Dermis microvascular lymphatic vessel endothelial cell (primary cell): ENCODE measurements around the gene OR4F15. TPM values are rescaled to one million over a fixed set of nuclear protein-coding genes. Genes with fewer than 3 reads are reported as not detected.
"Not testable (repeated sequence)": the region's sequence is repeated elsewhere in the genome, so short reads cannot be mapped to it uniquely, and the experiment has no call there.

Source experiments
- DNase-seq, 2 donors: peaks; one replicate each; pipeline versions ENCODE4 v3.0.0 to v3.0.0-alpha.2; 2010; ENCODE audit warnings: low read depth in 2 of 2
- total RNA-seq: library from RNA; depleted of rRNA; stranded (reverse); fragments of >200 nt; gene quantifications from 2 replicates; pipeline ENCODE4 v1.2.1, GENCODE V29; 2014

OR4F15 gene, protein sequence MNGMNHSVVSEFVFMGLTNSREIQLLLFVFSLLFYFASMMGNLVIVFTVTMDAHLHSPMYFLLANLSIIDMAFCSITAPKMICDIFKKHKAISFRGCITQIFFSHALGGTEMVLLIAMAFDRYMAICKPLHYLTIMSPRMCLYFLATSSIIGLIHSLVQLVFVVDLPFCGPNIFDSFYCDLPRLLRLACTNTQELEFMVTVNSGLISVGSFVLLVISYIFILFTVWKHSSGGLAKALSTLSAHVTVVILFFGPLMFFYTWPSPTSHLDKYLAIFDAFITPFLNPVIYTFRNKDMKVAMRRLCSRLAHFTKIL
- not detected in 2 replicates for total RNA-seq

DNA sequence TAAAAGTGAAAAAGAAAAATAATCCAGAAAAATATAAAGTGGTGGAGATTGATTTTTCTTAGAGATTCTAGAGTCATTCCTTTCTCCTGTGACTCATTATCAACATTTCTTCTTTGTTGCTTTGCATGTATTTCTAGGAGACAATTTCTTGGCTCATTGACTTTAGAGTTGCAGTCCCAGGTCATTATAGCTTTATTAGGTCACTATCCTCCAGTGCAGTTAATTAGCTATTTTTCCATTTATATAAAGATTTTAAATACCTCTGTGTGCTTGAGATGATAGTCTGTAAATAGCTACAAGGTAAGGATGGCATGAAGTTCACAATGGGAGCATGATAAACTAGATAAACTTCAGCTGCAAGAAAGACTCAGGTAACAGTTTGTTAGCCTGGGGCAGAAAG lies at the start of gene OR4F15:
Gene OR4F15 (plus strand): TSS at position 301 of the 400 bp plus-strand sequence. CDS start 5,985 bp downstream, outside the sequence.
- no peak for DNase-seq

DNA sequence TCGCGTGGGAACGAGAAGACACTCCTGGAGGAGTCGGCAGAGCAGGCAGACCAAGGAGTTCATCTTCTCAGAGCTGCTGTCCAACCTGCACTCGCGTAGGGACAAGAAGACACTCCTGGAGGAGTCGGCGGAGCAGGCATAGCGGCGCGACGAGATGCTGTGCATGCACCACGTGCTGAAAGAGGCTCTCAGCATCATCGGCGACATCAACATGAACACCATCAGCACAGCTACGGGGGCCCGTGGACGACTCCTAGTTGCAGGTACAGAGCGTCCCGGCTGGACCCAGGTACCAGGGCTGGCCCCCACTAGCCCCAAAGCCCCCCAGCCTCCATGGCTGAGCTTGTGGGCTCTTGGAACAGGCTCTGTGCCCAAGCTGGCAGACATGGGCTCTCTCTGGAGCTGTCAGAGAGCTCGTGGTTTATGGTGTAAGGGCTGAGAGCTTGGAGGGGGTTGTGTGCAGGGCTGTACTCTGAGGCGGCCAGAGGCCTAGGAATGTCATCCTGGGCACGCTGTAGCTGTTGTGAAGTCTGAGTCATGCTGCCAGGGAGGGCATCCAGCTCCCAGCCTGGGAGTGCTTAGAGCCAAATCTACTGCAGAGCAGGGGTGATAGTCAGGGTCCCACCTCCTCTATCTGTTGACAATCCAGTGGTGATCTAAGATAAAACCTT lies 47.2 kb upstream of the OR4F15 start:
- not testable (repeated sequence) for DNase-seq

DNA sequence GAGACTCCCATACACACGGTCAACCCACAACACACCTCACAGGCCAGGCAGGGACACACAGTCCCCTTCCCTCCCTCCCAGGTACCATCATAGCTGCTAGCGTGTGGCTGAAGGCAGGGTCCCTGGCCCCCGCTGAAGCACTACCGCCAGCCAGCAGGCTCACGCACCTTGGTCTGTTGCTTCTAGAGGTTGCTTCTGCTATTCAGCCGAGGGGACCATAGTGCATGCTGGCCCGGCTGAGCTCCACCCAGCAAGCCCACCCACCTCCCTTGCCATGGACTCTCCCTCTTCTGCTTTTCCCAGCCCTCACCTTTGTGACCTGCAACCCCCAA lies 46.7 kb upstream of the OR4F15 start:
- DNase-seq, result not testable (repeated sequence)

GRCh38 chr15:101765772-101766456 lies 46.1 kb upstream of the OR4F15 start:
- DNase-seq, result no peak

- DNase-seq, result not testable (repeated sequence)
Measured at GRCh38 chr15:101767083-101767640, 44.8 kb upstream of the OR4F15 start.

DNA sequence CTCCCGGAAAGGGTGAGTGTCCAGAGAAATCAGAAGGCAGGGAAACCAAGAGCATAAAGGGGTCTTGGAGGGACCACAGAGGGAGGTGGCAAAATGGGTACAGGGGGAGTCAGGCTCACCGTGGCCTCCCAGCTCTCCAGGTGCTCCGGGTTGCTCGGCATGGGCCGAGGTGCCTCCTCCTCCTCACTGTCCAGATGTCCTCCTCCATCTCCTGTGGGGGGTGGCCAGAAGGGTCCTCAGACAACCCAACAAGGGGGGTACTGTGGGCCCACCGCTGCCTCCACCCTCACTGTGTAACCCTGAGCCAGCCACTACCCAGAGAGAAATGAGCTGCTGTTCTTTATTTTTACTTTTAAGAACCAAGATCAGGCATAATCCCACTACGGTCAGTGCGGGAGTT lies 39.1 kb upstream of the OR4F15 start:
- DNase-seq, result no peak

GRCh38 chr15:101773496-101774100 lies 38.4 kb upstream of the OR4F15 start:
- peak in 1 of 2 donors; percentile 8 for DNase-seq

DNA sequence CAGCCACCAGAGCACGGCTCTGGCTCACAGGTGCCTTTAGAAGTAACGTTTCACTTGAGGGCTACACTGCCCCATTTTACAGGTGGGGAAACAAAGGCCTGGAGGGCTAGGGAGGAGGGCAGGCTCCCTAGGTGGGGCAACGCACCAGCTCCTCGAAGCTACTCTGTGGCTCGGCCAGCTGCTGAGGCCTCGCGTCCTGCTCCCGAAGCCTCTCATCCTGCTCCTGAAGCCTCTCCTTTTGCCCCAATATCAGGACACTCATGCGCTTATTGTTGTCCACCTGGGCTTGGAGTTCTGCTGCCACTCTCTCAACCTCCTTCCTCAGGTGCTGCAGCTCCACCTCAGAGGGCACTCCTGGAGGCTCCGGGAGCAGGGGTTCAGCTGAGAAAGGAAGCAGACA lies 36.9 kb upstream of the OR4F15 start:
- DNase-seq, result no peak

- not testable (repeated sequence) for DNase-seq
Measured at GRCh38 chr15:101778576-101778975, 33.4 kb upstream of the OR4F15 start.

- DNase-seq, result not testable (repeated sequence)
Measured at GRCh38 chr15:101780225-101780624, 31.8 kb upstream of the OR4F15 start.

DNA sequence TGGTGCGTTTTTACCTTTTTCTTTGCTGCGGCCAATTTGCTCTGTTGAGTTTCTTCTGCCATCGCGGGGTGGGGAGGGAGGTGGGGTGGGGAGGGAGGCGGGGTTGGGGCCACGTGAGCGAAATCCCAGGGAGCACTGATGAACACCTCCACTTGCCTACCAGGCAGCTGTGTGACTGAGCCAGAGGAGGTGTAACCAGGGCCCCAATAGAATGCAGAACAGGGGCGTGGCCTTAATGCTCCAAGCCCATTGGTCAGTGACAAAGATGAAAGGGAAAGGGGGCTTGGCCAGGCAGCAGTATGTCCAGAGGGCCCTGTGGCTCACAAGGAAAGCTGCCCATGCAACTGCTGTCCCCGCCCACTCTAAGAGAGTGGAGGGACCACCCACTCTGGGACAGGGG lies 30.1 kb upstream of the OR4F15 start:
- DNase-seq, result no peak

DNA sequence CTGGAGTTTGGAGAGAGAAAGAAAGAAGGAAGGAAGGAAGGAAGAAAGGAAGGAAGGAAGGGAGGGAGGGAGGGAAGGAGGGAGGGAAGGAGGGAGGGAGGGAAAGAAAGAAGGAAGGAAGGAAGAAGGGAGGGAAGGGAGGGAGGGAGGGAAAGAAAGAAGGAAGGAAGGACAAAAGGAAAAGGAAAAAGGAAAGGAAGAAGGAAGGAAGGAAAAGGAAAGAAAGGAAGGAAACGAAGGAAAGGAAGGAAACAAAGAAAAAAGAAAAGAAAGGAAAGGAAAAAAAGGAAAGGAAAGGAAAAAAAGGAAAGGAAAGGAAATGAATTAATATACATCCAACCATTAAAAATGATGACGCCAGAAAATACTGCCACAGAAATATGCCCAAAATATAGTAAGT lies 27.4 kb upstream of the OR4F15 start:
- DNase-seq, result no peak

DNA sequence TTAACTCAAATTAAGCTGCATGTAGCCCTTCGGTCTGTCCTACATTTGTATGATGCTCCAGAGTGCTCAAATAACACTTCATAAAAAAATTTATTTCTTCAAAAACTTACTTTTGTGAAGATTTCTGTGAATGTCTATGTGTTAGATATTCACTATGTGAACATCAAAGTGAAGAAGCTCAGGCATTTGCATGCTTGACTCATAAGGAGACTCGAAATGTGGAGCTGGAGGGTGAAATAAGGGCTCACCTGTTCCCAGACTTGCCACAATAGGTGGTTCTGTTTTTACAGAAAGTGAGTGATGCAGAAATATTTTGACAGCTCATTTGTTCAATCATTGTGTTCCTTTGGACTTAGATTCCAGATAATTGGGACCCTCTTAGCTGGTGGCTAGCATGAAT lies 25.6 kb upstream of the OR4F15 start:
- not testable (repeated sequence) for DNase-seq

DNA sequence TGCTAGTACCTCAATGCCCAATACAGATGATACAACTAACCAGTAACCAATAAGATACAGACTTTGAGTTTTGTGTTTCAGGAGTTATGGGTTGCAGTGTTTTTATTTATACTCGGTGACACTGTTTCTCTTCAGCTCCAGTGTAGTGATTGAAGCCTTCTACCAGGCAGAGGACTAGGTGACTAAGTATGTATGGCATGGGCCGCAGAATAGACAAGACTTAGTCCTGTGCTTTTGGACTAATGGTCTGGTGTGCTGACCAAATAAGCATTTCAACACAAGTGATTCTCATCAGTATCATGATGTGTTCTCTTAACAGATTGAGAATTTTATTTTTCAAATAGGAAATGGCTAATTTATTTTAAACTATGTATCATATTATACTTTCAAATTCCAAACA lies 24.0 kb upstream of the OR4F15 start:
- DNase-seq, result not testable (repeated sequence)

DNA sequence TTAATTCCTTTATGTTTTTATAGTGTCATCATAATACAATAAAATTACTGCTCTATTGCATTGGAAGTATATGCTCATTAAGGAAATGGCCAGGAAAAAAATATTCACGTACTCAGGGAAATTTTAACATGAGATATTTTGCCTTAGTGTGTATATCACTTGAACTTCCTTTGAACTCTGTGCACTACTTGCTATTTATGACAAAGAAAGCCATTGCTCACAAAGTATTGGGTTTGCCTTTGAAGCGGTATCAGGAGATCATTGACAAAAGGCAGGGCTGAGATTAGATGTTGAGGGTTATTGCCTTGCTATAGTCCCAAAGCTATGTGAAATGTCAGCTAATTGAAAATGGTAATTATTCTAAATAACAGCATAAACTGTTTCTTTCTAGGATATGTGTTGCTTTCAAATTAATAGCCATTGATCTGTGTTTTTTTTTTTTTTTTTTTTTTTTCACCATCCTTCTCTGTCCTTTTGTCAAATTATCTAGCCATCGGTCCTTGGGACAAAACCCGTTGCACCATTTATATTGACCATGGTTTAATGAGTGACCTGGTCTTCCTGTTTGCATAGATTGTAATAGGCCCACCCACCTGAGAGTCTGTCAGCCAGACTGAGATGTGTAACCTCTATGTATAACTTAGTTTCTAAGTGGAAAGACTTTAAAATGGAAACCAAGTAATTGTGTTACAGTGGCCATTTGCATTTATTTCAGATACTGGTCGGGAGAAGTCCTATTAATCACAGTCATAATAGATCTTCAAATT lies 23.3 kb upstream of the OR4F15 start:
- not testable (repeated sequence) for DNase-seq

- DNase-seq, result not testable (repeated sequence)
Measured at GRCh38 chr15:101790748-101791147, 21.3 kb upstream of the OR4F15 start.

DNA sequence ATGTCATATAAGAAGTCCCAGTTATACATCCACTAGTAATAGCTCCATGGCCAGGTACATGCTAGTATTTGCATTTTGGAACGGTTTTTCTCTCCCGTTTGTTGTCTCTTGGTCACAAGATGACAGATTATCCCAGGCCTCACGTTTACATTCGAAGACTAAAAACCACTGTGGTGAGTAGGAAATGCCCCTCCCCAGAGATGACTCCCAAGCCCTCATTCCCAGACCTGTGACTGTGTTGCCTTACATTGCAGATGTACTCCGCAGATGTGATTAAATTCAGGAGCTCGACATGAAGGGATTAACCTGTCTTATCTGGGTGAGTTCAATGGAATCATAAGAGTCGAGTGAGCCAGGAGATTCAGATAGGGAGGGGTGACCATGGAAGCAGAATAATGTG lies 18.0 kb upstream of the OR4F15 start:
- DNase-seq, result not testable (repeated sequence)

GRCh38 chr15:101795455-101795854 lies 16.5 kb upstream of the OR4F15 start:
- DNase-seq, result peak in 1 of 2 donors; percentile 26

- DNase-seq, result no peak
Measured at GRCh38 chr15:101799665-101800064, 12.3 kb upstream of the OR4F15 start.

- no peak for DNase-seq
Measured at GRCh38 chr15:101801048-101801447, 11.0 kb upstream of the OR4F15 start.

DNA sequence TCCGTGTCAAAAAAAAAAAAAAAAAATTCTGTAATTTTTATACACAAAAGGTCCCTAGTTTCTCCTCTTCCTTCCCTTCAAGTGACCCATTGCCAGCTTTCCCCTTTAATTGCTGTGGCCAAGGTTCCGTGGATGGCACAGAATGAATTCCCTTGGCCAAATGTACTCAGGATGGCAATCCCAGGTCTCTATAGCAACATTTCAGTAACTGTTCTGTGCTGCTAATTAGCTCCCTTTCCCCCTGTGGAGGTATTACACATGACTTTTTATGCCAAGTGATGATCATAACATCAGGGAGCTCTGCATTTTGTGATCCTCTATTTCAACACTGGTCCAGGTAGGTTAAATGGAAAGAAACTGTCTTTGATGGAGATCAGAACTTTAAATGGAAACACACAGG lies 8.8 kb upstream of the OR4F15 start, which contains the start of gene OR4F6:
Gene OR4F6 (plus strand): TSS at position 301 of the 400 bp plus-strand sequence. CDS start 2,211 bp downstream, outside the sequence.
- no peak for DNase-seq
